SK-N-MC (cell line): ENCODE data around the gene PDLIM5.

ENCODE experiments used
- EZH2 ChIP-seq: fragments of 200-600 bp; sonication (generic); IDR thresholded peaks from one replicate; pipeline ENCODE4 v1.6.1; 2017; ENCODE audit warnings: antibody characterized with exemption
- POLR2AphosphoS5 ChIP-seq: IDR thresholded peaks from 2 replicates; pipeline ENCODE4 v1.6.1; 2012; ENCODE audit warnings: mild to moderate bottlenecking, low read depth, low read length, borderline replicate concordance

GRCh38 chr4:94523617-94524016, 71.9 kb downstream of the PDLIM5 start:
- TF ChIP-seq EZH2 = no peak
- TF ChIP-seq POLR2AphosphoS5 = no peak
